ENCODE data around the gene PRR5L.

DNA sequence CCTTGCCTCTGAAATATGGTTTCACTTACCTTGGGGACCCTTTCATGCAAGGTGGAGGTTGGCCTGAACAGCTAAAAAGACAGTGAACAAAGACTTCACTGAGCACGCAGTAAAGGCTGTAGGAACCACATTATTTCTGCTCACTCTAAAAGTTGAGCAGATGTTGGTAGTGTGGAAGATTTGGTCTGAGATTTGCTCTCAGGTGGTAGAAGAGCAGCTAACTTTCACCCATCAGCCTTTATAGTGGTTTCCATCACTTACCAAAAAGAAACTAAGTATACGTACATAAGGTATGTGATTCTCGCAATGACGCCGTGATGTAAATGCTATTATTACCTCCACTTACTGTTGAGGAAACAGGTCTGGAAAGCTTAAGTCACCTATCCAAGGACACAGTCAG, 47.3 kb downstream of the PRR5L start:
- TF ChIP-seq, protein P1, sequence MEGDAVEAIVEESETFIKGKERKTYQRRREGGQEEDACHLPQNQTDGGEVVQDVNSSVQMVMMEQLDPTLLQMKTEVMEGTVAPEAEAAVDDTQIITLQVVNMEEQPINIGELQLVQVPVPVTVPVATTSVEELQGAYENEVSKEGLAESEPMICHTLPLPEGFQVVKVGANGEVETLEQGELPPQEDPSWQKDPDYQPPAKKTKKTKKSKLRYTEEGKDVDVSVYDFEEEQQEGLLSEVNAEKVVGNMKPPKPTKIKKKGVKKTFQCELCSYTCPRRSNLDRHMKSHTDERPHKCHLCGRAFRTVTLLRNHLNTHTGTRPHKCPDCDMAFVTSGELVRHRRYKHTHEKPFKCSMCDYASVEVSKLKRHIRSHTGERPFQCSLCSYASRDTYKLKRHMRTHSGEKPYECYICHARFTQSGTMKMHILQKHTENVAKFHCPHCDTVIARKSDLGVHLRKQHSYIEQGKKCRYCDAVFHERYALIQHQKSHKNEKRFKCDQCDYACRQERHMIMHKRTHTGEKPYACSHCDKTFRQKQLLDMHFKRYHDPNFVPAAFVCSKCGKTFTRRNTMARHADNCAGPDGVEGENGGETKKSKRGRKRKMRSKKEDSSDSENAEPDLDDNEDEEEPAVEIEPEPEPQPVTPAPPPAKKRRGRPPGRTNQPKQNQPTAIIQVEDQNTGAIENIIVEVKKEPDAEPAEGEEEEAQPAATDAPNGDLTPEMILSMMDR (IDR thresholded peaks at IDR 0.05), result no peak
- no peak for TF ChIP-seq POLR2A (IDR thresholded peaks at IDR 0.05)
- TF ChIP-seq EP300 (IDR thresholded peaks at IDR 0.05), result no peak
